Stimulated activated naive CD8-positive, alpha-beta T cell treated with anti-CD3 and anti-CD28 coated beads, Interleukin-15, Interleukin-2, amounts not matched to agents 100 ng/mL and 50 ng/mL, for 24 hours (primary cell): Measurements from ENCODE around the gene TTC7B.

Experiments used
- H3K27ac Mint-ChIP-seq: one replicate; pipeline ENCODE4 v1.8.0; 2021; ENCODE audit warnings: mild to moderate bottlenecking, mixed read lengths
- H3K27me3 Mint-ChIP-seq: one replicate; pipeline ENCODE4 v1.8.0; 2021; ENCODE audit warnings: mixed read lengths
- H3K36me3 Mint-ChIP-seq: one replicate; pipeline ENCODE4 v1.8.0; 2021; ENCODE audit warnings: low read depth, mixed read lengths
- H3K4me1 Mint-ChIP-seq: one replicate; pipeline ENCODE4 v1.8.0; 2021; ENCODE audit warnings: low read depth, mixed read lengths
- H3K4me3 Mint-ChIP-seq: one replicate; pipeline ENCODE4 v1.8.0; 2021; ENCODE audit warnings: mild to moderate bottlenecking, mixed read lengths
- H3K9me3 Mint-ChIP-seq: one replicate; pipeline ENCODE4 v1.8.0; 2021; ENCODE audit warnings: mixed read lengths

TTC7B gene

DNA sequence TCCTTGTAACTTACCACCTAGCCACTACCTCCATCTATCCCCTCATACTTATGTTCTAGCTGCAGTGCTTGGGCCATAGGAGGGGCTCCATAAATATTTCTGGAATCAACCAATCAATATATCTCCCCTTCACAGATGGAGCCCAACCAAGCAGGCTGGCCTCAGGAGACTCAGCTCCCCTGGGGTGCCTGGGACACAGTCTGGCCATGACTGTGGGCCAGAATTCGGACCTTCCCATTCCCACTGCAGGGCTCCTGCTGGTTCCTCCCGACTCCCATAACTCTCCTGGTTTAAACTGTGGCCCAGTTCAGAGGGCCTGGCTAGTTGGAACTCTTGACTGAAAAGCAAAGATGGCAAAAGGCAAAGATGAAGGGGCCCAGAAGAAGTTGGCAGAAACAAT is 13.0 kb downstream of the TTC7B start:
- Mint-ChIP-seq H3K27me3 (no peaks in the 10 kb centered on the region), H3K4me1 (peaks cover 6% of the 10 kb centered on the region), H3K4me3 (no peak overlapping the region), H3K9me3 (no peaks in the 10 kb centered on the region), H3K27ac (no peak overlapping the region), H3K36me3 (no peaks in the 10 kb centered on the region)

DNA sequence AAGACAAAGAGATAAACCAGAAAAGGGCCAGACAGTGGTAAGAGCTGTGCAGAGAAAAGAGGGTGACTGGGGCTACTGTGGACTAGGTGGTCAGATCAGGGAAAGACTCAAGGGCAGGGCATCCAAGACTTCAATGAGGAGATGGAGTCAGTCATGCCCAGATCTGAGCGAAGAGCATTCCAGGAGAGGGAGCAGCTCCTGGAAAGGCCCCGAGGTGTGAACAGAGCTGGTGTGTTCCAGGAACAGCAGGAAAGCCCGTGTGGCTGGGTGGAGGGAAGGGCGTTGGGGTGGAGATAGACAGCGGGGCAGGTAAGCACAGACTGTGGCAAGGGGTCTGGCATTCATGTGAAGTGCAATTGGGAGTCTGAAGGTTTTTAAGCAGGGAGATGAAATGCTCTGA is 16.8 kb downstream of the TTC7B start:
- Mint-ChIP-seq H3K27ac (no peak overlapping the region), H3K36me3 (no peaks in the 10 kb centered on the region), H3K4me1 (peaks cover 6% of the 10 kb centered on the region), H3K9me3 (no peaks in the 10 kb centered on the region), H3K4me3 (no peak overlapping the region), H3K27me3 (no peaks in the 10 kb centered on the region)

DNA sequence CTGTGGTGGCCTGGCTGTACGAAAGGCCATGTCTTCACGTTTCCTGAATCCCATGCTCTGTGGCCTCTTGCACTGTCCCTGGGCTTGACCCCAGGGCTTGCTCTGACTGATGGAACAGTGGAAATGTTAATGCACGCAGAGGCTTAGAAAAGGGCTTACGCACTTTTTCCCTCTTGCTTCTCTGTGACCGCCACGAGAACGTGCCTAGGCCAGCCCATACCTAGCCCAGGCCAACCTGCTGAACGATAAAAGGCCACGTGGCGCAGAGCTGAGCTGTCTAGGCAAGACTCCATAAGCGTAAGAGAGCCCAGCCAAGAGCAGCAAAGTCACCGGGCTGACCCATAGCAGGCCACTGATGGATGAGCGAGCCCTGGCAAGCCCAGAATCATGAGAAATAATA is 18.3 kb downstream of the TTC7B start:
- peaks cover 6% of the 10 kb centered on the region for H3K4me1 Mint-ChIP-seq
- H3K9me3 Mint-ChIP-seq = no peaks in the 10 kb centered on the region
- H3K27me3 Mint-ChIP-seq = no peaks in the 10 kb centered on the region
- H3K4me3 Mint-ChIP-seq = no peak overlapping the region
- H3K27ac Mint-ChIP-seq = no peak overlapping the region
- no peaks in the 10 kb centered on the region for H3K36me3 Mint-ChIP-seq

DNA sequence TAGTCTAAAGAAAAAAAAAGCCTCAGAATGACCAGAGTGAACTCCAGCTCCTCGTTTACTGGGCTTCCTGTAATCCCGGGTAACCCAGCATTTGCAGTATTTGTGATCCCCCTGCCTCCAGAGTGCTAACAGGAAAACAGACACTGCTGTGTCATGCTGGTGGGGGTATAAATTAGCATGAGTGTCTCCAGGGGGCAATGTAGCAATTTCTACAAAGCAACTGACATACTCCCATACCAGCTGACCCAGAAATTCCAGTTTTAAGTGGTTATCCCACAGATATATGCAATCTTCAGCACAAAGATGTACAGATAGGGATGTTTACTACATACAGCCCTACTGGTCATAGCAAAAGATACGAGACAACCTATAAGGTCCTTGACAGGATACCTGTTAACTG is 18.8 kb downstream of the TTC7B start:
- H3K9me3 Mint-ChIP-seq = no peaks in the 10 kb centered on the region
- H3K4me3 Mint-ChIP-seq = no peak overlapping the region
- peaks cover 6% of the 10 kb centered on the region for H3K4me1 Mint-ChIP-seq
- no peaks in the 10 kb centered on the region for H3K27me3 Mint-ChIP-seq
- H3K36me3 Mint-ChIP-seq = no peaks in the 10 kb centered on the region
- H3K27ac Mint-ChIP-seq = no peak overlapping the region

DNA sequence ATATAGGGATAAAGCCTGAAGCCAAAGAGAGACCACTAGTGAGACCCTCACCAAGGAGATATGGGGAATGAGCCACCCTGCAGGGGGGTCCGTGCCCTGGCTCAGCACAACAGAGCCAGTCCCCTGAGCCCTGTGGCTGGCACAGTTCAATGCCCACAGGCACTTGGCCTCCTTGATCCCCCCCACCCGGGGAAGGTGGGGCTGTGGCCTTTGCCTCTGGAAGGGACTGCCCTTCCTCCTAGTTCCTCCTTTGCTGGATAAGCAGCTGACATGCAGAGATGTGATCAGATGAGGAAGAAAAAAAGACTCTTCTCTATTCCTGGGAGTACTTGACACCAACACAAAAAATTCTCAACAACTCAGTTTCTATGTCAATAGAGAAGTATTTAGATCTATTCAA is 19.9 kb downstream of the TTC7B start:
- Mint-ChIP-seq H3K27ac (no peak overlapping the region), H3K27me3 (no peaks in the 10 kb centered on the region), H3K4me1 (peaks cover 3% of the 10 kb centered on the region), H3K9me3 (no peaks in the 10 kb centered on the region), H3K4me3 (no peak overlapping the region), H3K36me3 (no peaks in the 10 kb centered on the region)

DNA sequence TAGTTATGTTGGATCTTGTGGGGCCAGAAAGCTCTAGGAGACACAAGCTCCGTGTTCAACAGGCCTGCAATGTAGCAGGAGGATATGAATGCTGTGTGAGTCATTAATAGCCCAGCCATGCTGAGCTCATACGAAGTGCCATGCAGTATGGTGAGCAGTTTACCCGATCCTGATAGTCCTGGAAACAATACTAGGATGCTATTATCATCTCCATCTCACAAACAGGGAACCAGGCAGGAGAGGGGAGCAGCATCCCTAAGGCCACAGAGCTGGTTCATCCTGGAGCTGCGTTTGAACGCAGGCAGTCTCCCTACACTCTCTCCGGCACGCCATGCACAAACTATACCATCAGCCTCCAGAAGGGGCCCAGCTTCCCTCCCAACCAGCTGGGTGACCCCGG is 20.5 kb downstream of the TTC7B start:
- H3K27ac Mint-ChIP-seq = no peak overlapping the region
- no peak overlapping the region for H3K4me3 Mint-ChIP-seq
- no peaks in the 10 kb centered on the region for H3K9me3 Mint-ChIP-seq
- no peaks in the 10 kb centered on the region for H3K27me3 Mint-ChIP-seq
- no peaks in the 10 kb centered on the region for H3K36me3 Mint-ChIP-seq
- H3K4me1 Mint-ChIP-seq = no peaks in the 10 kb centered on the region

DNA sequence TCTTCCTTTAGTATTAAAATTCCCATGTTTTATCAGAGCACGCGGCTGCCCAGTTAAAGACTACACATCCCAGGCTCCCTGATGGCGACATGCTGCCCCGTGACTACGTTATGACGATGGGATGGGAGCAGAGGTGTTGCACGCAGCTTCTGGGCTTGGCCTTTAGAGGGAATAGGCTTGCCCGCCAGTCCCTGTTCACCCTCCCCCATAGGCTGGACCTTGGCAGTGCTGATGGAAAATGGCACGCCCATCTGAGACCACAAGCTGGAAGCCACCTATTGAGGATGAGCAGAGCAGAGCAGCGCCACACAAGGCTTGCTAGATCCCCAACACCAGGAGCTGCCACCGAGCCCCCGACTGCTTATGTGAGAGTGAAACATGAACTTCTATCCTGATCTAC is 24.7 kb downstream of the TTC7B start:
- Mint-ChIP-seq H3K4me1 (no peaks in the 10 kb centered on the region), H3K36me3 (no peaks in the 10 kb centered on the region), H3K27me3 (no peaks in the 10 kb centered on the region), H3K9me3 (no peaks in the 10 kb centered on the region), H3K4me3 (no peak overlapping the region), H3K27ac (no peak overlapping the region)

DNA sequence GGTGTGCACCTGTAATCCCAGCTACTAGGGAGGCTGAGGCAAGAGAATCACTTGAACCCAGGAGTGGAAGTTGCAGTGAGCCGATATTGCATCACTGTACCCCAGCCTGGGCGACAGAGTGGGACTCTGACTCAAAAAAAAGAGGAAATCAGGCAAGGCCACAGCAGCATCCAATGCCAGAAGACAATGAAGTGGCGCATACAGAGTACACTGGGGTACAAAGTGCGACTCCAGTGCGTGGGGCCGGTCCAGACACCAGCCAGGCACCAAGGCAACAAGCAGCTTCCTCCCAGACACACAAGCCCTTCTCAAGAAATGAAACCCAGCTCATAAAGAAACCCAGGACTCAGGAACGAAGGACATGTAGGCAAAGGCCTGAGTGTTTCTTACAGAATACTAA is 28.2 kb downstream of the TTC7B start:
- no peaks in the 10 kb centered on the region for H3K9me3 Mint-ChIP-seq
- H3K4me1 Mint-ChIP-seq = no peaks in the 10 kb centered on the region
- no peak overlapping the region for H3K4me3 Mint-ChIP-seq
- no peaks in the 10 kb centered on the region for H3K36me3 Mint-ChIP-seq
- no peaks in the 10 kb centered on the region for H3K27me3 Mint-ChIP-seq
- H3K27ac Mint-ChIP-seq = no peak overlapping the region

DNA sequence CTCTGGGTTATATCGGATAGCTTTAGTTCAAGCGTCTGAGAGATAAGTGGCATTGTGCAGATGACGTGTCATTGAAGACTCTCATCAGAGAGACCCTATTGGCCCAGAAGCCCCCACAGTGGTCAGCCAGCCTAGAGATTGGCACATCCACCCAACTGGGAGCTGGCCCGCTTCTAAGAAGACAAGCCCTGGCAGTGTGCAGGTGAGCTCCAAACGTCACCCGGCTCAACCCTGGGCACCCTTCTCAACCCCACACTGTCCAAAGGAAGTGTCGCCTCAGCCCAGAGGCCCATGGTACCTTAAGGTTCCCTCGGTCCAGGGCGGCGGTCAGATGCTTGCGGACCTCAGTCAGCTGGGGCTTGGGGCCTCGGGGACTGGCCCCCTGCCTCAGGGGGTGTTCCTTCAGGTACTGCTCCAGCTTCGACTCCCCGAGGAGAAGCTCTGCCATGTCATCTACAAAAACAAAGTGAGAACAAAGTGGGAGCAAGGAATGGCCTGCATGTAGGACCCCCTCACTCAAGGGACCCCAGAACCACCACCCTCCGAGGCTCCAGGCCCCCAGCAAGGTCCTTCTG is 30.3 kb downstream of the TTC7B start:
- H3K27me3 Mint-ChIP-seq = no peaks in the 10 kb centered on the region
- no peaks in the 10 kb centered on the region for H3K4me1 Mint-ChIP-seq
- no peaks in the 10 kb centered on the region for H3K9me3 Mint-ChIP-seq
- no peaks in the 10 kb centered on the region for H3K36me3 Mint-ChIP-seq
- no peak overlapping the region for H3K4me3 Mint-ChIP-seq
- no peak overlapping the region for H3K27ac Mint-ChIP-seq

DNA sequence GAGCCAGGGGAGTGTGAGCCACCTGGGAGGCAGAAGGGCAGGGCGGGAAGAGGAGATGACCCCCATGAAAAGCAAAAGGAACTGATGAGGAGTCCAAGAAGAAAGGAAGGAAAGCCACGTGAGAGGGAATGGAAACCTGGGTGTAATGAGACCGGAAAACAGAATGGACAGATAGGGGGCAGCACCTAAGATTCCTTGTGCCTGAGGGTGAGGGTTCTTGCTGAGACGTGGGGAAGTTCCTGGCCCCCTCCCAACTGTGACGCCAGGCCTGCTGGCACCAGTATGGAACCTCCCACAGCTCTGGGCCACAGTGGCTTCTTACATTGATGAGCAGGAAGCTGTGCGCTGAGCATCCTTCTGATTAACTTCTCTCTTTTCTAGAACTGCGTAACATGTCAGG is 30.8 kb downstream of the TTC7B start:
- H3K36me3 Mint-ChIP-seq = no peaks in the 10 kb centered on the region
- H3K27ac Mint-ChIP-seq = no peak overlapping the region
- no peaks in the 10 kb centered on the region for H3K4me1 Mint-ChIP-seq
- no peaks in the 10 kb centered on the region for H3K27me3 Mint-ChIP-seq
- no peak overlapping the region for H3K4me3 Mint-ChIP-seq
- no peaks in the 10 kb centered on the region for H3K9me3 Mint-ChIP-seq

DNA sequence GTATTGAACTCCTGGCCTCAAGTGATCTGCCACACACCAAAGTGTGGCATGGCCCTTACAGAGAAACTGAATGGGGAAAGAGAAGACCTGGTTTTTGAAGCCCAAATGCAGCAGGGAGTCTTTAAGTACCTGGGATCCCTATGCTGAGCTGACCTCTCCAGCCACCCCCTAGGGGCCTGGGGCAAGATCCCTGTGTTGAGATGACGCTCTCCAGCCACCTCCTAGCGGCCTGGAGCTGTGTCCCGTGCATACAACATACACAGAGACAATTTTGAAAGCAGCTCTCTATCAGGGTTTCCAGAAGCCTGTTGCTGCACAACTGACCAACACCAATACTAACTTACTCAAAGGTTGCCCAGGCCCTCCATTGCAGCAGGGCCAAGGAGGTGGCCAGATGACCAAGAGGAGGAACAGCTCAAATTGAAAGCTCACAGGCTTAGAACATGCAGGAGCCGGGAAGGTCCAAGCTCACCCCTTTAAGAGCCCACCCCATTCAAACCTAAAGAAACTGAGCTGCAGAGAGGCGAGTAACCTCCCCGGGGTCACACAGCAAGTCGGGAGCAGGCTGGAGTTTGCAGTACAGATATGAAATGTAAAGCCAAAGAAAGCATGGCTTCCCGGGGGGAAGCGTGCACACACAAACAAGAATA is 31.5 kb downstream of the TTC7B start:
- Mint-ChIP-seq H3K36me3 (no peaks in the 10 kb centered on the region), H3K27me3 (no peaks in the 10 kb centered on the region), H3K27ac (no peak overlapping the region), H3K4me1 (no peaks in the 10 kb centered on the region), H3K9me3 (no peaks in the 10 kb centered on the region), H3K4me3 (no peak overlapping the region)

DNA sequence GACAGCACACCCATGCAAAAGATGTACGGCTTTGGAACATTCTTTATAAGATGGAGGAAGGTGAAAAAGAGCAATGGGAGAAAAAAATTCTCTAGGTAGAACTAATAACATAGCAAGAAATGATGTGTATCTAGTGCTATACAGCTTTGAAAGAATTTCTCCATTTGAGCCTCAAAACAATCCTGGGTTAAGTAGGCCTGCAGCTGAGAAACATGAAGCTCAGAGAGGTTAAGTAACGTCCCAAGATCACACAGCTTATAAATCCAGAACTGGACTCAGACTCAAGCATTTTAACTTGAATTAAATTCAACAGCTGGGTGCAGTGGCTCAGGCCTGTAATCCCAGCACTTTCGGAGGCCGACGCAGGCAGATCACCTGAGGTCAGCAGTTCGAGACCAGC is 32.9 kb downstream of the TTC7B start:
- no peaks in the 10 kb centered on the region for H3K9me3 Mint-ChIP-seq
- H3K27ac Mint-ChIP-seq = no peak overlapping the region
- no peaks in the 10 kb centered on the region for H3K36me3 Mint-ChIP-seq
- no peaks in the 10 kb centered on the region for H3K27me3 Mint-ChIP-seq
- H3K4me3 Mint-ChIP-seq = no peak overlapping the region
- H3K4me1 Mint-ChIP-seq = no peaks in the 10 kb centered on the region

DNA sequence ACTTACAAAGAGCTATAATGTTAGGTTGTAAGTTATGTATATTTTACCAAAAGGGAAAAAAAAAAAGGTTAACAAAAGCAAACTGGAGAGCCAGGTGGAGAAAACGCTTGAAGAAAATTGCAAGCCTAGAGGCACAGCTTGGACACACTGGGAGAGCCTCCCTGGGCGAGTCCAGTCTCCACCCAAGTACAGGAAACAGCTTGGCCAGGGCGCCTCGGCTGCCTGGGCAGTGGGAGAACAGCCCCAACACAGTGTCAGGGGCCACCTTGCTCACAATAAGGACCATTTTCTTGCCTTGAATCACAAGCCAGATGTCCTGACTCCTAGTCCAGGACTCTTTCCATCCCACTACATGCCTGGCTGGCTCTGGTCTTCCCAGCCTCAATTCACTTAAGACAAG is 33.3 kb downstream of the TTC7B start:
- Mint-ChIP-seq H3K9me3 (no peaks in the 10 kb centered on the region), H3K27me3 (no peaks in the 10 kb centered on the region), H3K27ac (no peak overlapping the region)

DNA sequence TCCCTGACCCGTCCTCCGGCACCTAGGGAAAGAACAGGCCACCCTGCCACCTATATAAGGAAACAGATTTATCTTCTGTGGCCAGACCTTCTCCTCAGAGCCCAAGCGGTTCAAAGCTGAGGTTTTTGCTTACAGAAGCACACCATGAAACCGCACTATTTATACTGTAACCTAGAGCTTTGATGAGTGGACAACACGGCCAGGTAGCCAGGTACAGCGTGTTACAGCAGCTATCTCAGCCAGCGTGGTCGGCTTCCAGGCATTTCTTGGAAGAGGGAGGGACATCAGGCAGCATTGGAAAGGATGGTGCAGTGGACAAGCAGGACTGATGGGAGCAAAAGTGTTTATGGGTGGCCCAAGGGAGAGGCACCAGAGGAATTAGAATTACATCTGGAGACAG is 34.4 kb downstream of the TTC7B start:
- Mint-ChIP-seq H3K27ac (no peak overlapping the region), H3K4me3 (no peak overlapping the region), H3K4me1 (no peaks in the 10 kb centered on the region), H3K27me3 (no peaks in the 10 kb centered on the region), H3K9me3 (no peaks in the 10 kb centered on the region), H3K36me3 (no peaks in the 10 kb centered on the region)

More for the DNA sequence above, 33.3 kb downstream of the TTC7B start:
- Mint-ChIP-seq H3K4me3 (no peak overlapping the region), H3K4me1 (no peaks in the 10 kb centered on the region), H3K36me3 (no peaks in the 10 kb centered on the region)

DNA sequence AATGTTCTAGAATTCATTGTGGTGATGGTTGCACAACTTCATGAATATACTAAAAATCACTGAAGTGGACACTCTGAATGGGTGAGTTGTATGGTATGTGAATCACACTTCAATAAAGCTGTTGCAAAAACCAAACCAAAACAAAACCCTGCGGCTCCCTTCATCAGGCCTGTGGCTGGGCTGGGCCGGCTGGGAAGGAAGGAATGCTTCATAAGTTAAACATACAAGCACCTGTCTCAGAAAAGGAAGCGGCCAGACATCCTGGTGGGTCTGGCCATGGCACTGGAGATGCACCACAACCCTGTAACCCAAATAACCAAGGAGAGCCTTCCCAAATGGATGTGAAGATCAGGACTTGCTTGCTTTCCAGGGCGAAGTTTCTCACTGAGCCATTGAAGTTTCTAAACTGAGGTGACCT is 34.9 kb downstream of the TTC7B start:
- Mint-ChIP-seq H3K9me3 (no peaks in the 10 kb centered on the region), H3K4me3 (no peak overlapping the region), H3K27ac (no peak overlapping the region), H3K4me1 (no peaks in the 10 kb centered on the region), H3K27me3 (no peaks in the 10 kb centered on the region), H3K36me3 (no peaks in the 10 kb centered on the region)

DNA sequence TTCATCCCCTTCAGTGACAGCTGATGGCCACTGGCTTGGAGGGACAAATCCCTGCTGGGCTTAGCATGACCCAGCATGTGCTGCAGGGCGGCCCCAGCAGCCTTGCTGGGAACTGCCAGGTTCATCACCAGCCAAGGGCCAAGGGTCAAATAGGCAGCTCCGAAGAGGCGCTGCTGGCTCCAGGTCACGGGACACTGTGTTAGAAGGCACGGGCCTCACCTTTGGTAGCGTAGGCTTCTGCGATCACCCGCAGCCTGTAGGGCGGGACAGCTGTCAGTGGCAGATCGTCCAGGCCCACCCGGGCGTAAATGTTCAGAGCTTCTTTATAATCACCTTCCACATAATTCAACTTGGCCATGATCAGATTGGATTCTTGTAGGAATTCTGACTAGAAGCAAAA is 35.7 kb downstream of the TTC7B start:
- H3K36me3 Mint-ChIP-seq = no peaks in the 10 kb centered on the region
- no peaks in the 10 kb centered on the region for H3K4me1 Mint-ChIP-seq
- H3K27ac Mint-ChIP-seq = no peak overlapping the region
- no peaks in the 10 kb centered on the region for H3K9me3 Mint-ChIP-seq
- no peaks in the 10 kb centered on the region for H3K27me3 Mint-ChIP-seq
- no peak overlapping the region for H3K4me3 Mint-ChIP-seq
